HG03064 (cell line): ENCODE data around the gene TXLNA.
"Not testable (repeated sequence)": the region's sequence is repeated elsewhere in the genome, so short reads cannot be mapped to it uniquely, and the experiment has no call there.

Source experiments
- ATAC-seq: cut with Tn5 transposase; IDR thresholded peaks from one replicate; pipeline ENCODE4 v1.9.1; 2021; ENCODE audit warnings: low read depth; ENCODE audit not compliant: unreplicated experiment

Gene TXLNA

DNA sequence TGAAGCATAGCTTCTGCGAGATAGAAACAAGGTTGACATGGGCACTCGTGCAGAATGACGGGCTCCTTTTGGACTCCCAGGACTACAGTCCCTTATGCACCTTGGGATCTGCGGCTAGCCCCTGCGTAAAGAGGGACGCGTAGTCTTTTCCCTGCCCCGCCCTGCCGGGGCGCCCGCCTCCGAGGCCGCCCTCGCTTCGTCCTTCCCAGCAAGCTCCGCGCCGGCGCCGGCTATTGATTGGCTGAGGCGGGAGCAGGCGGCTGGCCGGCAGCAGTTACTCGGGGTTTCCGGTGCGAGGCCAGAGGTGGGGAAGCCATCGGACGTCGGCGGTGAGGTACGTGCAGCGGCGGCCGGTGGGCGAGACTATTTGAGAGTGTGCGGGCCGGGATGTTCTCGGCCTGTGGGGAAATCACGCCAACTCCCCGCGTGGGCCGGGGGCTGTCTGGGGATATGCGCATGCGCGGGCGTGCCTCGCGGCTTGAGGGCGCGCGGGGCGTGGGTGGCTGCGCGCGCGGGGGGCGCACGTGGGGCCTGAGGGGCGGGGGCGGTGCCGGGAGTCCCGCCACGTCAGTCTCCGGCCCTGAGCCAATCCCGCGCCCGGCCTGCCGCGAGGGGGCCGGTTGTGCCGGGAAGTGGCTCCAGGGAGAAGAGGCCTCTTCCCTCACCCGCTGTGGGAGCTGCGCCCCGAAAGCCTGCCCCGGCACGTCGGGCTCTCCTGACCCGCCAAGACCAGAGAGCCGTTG lies at the start of gene TXLNA:
Gene TXLNA (plus strand): TSS at position 233 of the 743 bp plus-strand sequence. CDS start 671 bp downstream, outside the sequence.
- peak; percentile 77 for ATAC-seq

DNA sequence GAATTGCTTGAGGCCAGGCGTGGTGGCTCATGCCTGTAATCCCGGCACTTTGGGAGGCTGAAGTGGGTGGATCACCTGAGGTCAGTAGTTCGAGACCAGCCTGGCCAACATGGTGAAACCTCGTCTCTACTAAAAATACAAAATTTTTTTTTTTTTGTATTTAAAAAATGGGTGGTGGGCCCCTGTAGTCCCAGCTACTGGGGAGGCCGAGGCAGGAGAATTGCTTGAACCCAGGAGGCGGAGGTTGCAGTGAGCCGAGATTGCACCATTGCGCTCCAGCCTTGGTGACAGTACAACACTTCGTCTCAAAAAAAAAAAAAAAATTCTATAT lies 45.6 kb upstream of the TXLNA start:
- ATAC-seq: not testable (repeated sequence)

DNA sequence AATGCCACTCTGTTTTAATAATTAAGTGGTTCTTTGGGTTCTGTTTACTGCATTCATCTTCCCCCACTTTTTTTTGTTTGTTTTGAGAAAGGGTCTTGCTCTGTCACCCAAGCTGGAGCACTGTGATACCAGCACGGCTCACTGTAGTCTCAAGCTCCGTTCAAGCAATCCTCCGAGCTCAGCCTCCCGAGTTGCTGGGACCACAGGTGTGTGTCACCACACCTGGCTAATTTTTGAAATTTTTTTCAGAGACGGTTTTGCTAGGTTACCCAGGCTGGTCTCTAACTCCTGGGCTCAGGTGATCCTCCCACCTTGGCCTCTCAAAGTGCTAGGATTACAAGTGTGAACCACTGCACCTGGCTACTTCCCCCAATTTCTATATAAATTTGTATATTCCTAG lies 42.4 kb upstream of the TXLNA start:
- ATAC-seq: no peak

DNA sequence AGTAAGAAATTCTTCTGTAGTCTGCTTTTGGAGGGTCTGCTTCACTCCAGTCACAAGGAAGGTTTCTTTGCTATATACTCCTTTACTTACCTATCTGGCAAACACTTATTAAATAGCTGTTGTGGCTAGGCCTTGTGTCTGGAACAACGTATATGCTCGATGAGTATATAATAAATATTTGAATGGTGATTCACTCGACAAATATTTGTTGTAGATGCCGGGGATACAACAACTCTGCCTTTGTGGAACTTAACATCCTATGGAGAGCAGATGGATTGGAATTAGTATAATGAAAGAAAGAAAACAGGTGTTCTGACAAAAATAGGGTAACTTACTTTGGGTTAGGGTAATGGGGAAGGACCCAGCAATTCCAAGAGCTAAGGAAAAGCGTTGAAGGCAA lies 40.5 kb upstream of the TXLNA start:
- ATAC-seq: no peak

DNA sequence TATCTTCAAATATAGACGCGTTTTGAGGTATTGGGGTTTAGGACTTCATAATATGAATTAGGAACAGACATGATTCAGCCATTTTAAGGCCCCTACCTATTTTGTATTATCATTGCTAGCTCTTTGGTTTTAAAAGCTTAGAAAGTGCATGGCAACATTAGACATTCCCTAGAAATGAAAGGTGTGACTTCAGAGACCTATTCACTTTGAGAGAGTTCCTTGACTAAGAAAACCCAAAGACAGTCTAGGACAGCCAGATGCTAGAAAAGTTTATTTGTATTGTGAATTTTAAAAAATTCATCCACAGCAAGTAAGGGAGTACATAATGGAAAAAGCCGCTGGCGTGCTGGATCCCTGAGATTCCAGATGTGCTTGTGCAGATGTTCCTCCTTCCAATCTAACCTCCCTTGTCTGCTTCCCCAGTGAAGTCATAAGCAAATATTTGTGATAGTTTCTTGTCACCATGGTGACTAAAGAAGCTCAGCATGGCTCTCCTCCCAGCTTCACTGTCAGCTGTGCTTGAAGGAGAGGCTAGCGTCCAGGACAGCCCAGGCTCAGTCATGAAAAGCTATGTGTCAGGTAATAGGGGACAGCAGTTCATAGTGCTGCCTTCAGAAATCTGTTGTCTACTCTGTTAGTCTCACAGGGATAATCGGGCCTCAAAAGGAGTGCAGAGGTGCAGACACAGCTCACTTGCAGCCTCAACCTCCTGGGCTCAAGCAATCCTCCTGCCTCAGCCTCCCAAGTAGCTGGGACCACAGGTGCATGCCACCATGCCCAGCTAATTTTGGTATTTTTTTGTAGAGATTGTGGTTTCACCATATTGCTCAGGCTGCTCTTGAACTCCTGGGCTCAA lies 36.8 kb upstream of the TXLNA start:
- ATAC-seq: no peak

DNA sequence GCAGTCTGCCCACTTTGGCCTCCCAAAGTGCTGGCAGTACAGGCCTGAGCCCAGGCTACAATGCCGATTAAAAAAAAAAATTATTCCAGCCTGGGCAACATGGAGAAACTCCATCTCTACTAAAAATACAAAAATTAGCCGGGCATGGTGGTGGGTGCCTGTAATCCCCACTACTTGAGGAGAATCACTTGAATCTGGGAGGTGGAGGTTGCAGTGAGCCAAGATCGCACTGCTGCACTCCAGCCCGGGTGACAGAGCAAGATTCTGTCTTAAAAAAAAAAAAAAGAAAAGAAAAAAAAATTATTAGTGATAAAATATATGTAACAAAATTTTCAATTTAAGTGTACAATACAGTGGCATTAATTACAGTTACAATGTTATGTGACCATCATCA lies 36.2 kb upstream of the TXLNA start:
- ATAC-seq: not testable (repeated sequence)

DNA sequence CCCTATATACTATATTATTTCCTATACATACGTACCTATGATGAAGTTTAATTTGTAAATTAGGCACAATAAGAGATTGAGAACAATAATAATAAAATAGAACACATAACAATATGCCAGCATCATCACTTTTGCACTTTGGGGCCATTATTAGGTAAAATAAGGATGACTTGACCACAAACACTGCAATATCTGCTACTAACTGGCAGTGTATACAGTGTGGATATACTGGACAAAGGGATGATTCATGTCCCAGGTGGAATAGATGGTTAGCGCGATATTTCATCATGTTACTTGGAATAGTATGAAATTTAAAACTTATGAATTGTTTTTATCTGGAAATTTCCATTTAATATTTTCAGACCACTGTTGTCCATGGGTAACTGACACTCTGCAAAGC lies 35.4 kb upstream of the TXLNA start:
- no peak for ATAC-seq

DNA sequence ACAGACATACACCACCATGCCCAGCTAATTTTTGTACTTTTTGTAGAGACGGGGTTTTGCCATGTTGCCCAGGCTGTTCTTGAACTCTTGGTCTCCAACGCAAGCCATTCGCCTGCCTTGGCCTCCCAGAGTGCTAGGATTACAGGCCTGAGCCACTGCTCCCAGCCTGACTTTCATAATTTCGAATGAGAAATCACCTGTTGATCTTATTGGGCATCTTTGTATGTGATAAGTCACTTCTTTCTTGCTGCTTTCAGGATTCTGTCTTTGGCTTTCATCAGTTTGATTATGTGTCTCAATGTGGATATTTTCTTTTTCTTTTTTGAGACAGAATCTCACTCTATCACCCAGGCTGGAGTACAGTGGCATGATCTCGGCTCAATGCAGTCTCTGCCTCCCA lies 31.7 kb upstream of the TXLNA start:
- ATAC-seq: not testable (repeated sequence)

DNA sequence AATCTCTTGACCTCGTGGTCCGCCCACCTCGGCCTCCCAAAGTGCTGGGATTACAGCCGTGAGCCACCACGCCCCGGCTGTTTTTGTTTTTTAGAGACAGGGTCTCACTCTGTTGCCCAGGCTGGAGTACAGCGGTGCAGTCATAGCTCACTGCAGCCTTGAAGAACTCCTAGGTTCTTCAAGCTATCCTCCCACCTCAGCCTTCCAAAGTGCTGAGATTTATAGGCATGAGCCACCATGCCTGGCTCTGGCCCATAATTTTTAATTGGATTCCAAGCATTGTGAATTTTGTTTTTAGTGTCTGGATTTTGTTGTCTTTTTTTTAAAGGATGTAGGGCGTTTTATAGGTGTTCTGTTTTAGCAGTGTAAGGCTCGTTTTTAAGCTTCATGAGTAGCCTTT lies 28.6 kb upstream of the TXLNA start:
- ATAC-seq: no peak

DNA sequence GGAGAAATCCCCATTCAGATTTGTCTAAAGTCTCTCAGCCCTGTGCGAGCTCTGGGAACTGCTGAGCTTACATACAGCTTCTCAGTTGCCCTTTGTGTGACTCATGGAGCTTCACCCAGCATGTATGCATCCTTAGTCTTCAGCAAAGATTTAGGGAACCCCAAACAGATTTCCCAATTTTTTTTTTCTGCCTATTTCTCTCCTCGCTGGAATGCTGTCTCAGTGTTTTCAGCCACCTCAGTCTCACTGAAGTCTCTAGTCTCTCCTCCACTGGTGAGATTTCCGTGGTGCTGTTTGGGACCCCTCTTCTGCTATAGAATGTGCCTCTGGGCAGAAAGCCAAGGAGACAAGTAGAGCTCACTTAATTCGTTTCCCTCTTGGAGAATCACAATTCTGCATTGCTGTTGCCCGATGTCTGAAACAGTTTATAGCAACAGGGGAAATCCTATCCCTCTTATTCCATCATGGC lies 28.1 kb upstream of the TXLNA start:
- no peak for ATAC-seq

DNA sequence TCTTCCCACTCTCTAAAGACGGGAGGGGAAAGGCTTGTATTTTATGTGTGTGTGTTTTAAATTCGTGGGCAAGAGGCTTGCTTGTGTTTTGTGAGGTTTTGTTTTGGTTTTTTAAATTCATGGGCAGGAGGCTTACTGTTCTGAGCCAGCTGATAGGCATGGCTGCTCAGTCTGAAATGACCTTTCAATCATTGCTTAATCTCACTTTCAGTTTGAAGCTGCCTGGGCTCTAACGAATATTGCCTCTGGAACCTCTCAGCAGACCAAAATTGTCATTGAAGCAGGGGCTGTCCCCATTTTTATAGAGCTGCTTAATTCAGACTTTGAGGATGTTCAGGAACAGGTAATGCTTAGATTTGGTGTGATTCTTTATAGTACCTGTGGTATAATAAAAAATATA lies 20.3 kb upstream of the TXLNA start:
- ATAC-seq: no peak

DNA sequence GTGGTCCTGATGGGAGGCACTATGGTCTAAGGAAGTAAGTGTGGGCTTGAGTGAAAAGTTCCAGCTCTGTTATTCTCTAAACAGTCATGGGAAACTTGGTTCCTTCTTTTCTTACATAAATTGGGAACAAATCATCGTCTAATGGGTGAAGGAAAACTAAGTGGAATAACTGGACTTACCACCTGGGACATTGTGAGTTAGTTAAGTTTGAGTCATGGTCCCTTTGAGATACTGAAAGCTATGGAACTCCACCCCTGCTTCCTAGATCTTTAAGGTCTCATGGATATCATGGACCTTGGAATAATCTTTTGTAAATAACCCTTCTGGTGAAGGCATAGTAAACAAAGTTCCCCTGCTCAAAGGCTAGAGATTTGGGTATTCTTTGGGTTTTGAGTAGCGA lies 16.1 kb upstream of the TXLNA start:
- no peak for ATAC-seq

DNA sequence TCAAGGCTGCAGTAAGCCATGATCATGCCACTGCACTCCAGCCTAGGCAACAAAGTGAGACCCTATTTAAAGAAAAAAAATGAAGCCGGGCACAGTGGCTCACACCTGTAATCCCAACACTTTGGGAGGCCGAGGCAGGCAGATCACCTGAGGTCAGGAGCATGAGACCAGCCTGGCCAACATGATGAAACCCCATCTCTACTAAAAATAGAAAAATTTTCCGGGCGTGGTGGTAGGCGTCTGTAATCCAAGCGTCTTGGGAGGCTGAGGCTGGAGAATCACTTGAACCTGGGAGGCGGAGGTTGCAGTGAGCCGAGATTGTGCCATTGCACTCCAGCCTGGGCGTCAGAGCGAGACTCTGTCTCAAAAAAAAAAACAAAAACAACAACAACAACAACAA lies 13.8 kb upstream of the TXLNA start:
- ATAC-seq: not testable (repeated sequence)

DNA sequence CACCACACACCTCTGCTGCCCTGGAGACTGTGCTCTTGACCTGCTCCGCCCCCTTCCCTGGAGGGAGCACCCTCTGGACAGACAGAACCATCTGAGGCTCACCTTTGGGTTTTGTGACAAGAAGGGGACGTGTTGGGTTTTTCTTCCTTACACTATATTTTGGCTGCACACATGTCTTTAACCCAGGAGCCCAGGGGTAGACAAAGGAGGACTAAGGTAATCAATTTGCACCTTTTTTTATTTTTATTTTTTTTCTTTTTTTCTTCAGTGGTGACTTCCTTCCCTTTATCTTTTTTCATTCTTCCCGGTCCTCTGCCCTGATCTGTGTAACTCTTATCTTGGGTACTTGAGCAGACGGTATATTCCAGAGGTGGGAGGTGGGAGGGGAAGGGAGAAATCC lies 8.5 kb upstream of the TXLNA start:
- no peak for ATAC-seq

DNA sequence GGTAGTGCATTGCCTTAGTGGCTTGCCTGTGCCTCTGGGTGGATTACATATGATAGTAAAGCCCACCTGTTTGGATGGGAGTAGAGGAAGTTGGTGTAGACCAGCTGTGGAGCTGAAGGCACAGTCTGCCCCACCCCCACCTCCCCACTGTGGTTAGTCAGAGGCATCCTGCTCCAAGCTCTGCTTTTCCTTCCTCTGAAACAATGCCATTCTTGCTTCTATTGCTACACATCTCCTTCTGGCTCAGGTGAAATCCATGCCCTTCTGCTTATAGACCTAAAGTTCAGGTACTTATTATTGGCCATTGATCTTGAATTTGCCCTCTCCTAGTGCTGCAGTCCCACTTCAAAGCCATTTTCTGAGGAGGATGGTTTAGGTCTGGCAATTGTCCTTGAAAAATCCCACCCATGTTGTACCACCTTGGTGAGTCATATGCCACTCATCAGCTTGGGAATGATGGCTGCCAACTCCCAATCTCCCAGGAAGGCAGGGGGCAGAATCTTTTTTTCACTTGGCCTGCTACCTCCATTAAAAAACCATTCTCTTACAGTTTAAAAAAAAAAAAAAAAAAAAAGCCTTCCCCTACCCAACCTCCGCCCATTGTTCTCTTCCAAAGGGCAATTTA lies 6.7 kb upstream of the TXLNA start:
- ATAC-seq: no peak

DNA sequence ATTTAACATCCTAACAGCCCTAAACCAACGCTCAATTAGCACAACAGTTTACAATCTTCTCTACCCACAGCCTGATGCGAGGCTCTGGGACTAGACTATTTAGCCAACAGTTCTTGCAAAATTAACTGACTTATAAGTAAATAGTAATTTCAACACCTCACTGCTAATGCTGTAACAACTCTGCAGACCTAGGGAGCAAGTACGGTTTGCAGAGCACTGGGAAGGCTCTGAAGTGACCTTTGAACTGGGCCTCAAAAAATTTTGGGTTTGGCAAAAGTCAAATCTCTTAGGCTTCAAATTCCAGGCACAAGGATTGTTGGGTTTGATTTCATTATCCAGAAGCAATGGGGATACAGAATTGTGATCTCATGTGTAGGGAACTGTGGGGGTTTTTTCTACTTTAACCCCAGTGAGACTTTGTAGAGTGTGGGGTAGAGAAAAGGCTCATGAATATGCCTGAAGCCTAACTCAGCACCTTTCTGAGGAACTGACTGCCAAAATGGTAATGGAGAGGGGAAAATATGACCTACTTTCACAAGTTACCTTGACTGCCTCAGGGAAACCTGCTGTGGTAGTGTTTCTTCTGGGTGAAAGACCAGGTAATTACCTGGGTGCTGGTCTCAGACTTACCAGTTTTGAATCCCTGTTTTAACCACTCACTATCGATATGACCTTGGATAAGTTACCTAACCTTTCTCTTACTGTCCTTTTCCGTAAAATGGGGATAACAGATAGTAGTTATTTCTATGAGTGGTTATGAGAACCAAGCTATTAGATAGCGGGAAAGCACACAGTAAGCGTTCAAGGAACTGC lies 889 bp upstream of the TXLNA start:
- no peak for ATAC-seq

DNA sequence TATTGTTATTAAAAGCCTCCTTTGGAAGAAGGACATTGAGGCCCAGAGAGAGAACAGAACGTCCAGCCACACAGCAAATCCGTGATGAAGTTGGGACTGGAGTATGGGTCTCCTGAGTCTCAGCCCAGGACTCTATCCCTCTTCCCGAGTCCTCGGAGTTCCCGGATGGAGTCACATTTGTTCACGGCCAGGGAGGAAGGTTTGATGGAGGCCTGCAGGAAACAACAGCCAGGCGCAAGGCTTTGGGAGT lies 357 bp upstream of the TXLNA start:
- ATAC-seq: peak; percentile 4

DNA sequence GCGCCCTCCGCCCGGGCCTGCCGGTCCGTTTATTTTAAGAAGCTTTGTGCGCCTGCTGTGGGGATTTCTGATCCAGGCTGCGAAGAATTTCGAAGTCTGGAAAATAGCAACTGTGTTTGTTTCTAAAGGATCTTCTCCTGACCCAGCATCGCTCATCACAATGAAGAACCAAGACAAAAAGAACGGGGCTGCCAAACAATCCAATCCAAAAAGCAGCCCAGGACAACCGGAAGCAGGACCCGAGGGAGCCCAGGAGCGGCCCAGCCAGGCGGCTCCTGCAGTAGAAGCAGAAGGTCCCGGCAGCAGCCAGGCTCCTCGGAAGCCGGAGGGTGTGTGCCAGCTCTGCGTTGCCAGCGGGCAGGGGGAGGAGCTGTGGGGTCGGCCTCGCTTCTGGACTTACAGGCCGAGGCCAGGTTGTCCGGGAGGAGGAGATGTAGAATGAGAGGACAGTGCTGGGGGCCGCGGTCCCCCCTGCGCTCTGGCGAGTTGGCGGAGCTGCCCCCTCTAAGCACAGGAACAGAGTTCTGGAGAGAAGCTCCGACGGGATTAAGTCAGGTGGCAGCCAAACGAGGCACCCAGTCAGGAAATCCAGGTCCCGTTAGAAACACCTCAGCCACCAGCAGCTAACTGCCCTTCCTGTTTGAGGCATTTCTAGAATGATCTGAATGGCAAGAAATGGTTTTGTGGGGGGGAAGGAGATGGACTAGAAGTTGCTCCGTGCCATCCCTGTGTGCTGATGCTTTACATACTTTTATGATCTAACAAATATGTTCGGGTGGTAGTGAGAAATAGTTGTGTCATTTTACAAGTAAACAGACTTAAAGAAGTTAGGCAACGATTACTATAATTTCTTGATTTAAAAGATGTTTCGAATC lies 948 bp downstream of the TXLNA start:
- no peak for ATAC-seq

DNA sequence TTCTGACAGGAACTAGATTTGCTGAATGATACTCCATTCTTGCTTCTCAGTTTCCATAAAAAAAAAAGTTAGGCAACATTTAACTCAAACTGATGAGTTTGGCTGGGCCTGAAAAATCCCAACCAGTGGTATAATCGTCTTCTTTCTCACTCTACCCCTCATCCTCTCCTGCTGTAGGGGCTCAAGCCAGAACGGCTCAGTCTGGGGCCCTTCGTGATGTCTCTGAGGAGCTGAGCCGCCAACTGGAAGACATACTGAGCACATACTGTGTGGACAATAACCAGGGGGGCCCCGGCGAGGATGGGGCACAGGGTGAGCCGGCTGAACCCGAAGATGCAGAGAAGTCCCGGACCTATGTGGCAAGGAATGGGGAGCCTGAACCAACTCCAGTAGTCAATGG lies 1.6 kb downstream of the TXLNA start:
- no peak for ATAC-seq

DNA sequence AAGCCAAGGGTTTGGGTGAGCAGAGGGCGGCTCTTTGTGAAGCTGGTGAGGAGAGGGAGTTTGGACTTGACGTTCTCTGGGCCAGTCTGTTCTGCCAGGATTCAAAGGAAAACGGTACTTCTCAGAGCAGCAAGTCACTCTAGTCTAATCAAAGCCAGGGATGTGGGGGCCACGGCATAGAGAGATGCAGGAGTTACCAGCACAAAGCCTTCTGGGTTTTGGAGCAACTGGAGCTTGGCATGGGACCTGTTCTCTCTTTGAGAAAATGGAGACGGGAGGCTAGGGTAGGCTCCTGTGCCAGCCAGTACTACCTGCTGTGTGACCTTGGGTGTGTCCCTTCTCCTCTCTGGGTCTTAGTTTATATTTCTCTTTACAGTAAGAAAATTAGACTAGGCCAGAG lies 2.1 kb downstream of the TXLNA start:
- ATAC-seq: no peak
